GM19468 (cell line): ENCODE measurements around the gene SRGAP3.

ENCODE experiments used
- ATAC-seq: cut with Tn5 transposase; IDR thresholded peaks from one replicate; pipeline ENCODE4 v1.9.1; 2021; ENCODE audit warnings: mild to moderate bottlenecking, moderate library complexity, moderate number of reproducible peaks; ENCODE audit not compliant: unreplicated experiment; ENCODE audit errors: extremely low read depth

Gene SRGAP3

DNA sequence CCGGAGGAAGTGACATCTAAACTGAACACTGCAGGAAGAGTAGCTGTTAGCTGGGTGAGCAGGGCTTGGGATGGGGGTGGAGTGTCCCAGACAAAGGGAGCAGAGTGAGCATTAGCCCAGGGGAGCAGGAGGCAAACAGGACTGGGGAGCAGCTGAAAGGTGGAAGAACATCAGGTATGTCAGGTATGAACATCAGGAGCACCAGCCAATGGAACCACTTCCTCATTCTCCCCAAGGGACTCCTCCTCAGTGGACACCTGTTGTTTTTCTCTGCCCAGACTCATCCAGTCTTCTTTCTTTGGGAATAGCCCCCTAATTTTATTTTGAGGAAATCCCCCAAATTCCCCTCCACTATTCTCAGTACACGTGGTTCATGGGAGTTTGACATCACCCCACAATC, 178.5 kb downstream of the SRGAP3 start:
- no peak for ATAC-seq

DNA sequence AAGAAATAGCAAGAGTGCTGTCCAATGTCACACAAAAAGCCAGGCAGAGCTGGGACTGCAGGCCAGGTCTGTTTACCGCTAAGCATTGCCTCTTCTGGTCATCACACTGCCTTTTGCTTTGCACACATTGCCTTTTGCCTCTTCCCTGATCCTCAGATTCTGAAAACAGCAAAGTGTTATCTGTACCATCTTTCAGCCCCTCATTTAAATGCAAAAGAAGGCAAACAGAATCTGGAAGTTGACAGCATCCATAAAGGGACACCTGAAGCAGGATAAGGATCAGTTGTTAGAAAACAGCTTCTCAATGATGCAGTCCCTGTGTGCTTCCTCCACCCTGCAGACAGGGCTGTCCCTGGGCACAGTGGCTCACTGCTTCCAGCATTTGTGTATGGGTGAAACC, 179.5 kb downstream of the SRGAP3 start:
- no peak for ATAC-seq

DNA sequence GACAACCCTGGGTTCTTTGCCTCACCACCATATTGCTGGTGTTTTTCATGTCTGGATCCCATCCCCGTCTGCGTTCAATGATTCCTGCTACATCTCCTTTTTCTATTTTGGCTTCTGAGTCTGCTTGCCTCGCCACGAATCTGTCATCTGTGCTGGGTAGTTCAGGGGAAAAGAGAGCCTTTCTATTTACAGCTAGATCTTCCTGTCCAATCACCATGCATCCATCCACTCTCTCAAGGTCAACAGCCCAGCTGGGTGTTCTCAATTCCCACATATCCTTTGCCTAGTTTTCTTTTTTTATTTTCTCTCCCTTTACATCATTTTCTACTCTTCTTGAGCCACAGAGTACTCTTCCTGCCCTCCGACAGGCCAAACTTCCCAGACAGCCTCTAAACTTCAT, 181.4 kb downstream of the SRGAP3 start:
- ATAC-seq = no peak

DNA sequence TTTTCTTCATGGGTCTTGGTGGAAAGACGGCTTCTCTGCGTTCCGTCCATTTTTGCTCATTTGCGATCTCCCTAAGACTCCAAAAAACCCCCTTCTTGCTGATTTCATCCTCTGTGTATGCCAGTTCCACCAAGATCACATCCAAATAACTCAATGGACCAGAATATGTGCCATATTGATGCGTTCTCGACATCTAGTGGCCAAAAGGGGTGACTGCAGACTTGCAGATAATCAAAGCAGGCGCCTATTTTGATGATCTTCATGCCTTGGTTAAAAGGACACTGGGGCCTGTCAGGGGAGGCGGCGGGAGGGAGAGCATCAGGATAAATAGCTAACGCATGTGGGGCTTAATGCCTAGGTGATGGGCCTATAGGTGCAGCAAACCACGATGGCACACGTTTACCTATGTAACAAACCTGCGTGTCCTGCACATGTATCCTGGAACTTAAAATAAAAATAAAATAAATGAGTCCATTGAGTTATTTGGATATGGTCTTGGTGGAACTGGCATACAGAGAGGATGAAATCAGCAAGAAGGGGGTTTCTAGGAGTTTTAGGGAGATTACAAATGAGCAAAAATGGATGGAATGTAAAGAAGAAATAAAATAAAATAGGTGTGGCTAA, 182.0 kb downstream of the SRGAP3 start:
- ATAC-seq = no peak

DNA sequence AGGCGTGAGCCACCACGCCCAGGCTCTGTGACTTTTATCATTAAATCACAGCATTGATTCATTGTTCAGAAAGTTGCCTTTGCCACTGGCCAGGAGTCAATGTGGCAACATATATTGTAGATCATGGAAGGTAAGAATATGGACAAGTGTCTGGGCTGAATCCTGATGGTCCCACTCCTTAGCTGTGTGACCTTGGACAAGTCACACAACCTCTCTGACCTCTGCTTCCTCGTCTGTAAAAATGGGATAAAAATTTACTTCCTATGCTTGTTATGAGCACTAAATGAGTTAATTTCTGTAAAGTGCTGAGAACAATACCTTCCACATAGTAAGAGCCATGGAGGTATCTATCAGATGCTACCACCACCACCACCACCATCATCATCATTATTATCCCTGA, 182.7 kb downstream of the SRGAP3 start:
- ATAC-seq = no peak

DNA sequence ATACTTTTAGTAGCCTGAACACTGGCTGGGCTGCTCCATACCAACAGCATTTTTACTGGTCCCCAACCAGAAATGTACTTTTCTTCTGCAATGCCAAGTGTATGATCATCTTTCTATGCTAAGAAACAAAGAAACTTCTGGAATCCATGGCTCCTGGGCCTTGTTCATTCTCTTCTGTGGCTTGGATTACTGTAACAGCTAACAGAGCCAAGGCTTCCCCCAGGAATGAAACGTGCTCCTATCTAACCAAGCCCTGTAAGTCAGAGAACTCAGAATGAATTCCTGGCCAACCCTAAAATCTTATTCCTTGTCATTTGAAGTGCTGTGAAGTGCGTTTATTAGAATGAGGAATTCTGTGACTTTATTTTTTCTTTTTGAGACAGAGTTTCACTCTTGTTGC, 183.3 kb downstream of the SRGAP3 start:
- ATAC-seq = no peak

DNA sequence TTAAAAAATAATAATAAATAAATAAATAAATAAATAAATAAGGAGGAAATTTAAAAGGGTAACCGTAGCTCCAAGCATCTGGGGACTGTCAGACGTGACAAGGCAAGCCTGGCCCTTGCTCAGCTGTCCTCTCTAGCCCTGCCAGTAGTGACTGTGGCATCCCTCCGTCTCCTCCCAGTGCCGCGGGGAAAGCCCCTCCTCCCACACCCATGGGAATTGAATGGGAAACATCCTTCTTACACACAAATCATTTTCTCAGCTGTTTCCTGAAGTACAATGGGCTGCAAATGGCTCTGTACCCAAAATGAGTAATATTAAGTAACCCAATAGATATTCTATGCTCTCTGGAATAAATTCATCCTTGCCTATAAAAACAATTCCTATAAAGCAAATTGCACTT, 184.6 kb downstream of the SRGAP3 start:
- no peak for ATAC-seq

DNA sequence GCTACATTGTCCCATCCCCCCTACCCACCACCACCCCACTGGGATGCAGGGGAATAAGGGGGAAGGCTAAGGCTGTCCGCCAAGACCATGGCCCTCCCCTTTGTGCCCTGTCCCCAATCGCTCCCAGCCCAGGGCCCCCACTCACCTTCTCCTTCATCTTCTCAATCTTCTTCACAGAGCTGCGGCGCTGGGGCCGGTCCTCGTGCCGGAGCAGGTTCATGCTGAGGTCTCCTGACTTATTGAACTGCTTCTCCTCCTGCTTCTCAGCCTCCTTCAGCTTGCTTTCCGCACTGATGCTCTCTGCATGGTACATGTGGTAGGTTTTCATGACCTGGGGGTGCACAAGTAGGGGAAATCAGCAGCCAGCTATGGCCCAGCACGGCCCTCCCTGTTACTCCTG, 185.2 kb downstream of the SRGAP3 start:
- ATAC-seq = no peak

DNA sequence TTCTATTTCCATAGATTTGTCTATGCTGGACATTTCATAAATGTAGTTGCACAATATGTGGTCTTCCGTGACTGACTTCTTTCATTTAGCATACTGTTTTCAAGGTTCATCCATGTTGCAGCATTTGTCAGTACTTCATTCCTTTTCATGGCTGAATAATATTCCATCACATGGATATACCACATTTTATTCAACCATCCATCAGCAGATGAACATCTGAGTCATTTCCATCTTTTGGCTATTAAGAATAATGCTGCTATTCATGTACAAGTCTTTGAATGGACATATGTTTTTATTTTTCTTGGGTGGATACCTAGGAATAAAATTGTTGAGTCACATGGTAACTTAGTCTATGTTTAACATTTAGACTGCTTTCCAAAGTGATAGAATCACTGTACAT, 186.9 kb downstream of the SRGAP3 start:
- no peak for ATAC-seq

DNA sequence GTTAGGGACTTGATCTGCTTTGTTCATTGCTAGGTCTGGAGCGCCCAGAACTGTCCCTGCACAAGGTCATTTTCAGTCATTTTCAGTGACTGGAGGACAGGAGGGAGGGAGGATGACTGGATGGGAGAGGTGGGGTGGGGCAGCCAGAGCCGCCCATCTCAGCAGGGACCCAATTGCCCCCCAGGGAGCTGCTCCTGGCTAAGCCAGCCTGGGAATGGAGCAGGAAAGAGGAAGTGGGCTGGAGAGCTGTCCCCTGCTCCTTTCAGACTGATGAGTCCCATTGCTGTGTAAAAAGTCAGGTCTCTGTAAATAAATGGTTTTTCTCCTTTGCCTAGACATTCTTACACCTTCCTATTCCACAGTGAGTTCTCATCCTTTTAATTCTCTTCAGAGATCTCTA, 187.8 kb downstream of the SRGAP3 start:
- ATAC-seq = no peak

DNA sequence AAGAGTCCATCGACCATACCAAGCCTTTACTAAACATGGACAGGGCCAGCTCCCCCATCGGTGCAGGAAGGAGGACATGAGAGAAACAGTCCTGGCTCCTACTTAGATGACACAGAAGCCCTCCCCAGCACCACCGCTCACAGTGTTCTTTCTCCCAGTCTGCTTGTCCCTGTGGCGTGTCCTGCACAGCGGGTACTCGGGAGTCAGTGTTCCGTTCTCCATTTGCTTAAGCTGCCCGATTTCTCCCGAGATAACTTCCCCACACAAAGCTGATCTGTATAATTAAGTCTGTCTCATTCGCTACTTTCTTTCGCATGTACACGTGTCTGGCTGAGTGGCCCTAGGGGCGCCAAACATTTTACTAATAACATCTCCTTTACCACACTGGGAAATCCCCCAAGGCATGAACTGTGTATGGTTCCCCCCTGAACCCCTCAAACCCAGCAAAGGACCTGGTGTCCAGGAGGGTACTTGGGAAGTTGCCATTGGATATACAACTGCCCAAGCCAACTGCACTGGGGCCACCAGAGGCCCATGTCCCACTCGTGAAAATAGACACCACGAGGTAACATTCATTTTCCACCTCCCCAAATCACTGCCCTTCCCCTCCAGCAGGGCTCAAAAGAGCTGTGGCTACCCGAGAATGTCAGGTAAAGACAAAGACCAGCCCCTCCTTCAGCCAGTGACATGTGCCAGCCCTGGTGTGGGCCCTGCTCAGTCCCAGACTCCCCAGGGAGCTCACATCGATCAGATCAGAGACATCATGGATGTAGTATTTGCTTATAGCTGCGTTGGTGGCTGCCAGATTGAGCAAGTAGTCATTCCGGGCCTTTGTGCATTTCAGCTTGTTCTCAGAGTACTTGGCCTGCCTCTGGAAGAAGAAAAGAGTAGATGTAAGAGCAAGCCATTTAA, 189.7 kb downstream of the SRGAP3 start:
- no peak for ATAC-seq

DNA sequence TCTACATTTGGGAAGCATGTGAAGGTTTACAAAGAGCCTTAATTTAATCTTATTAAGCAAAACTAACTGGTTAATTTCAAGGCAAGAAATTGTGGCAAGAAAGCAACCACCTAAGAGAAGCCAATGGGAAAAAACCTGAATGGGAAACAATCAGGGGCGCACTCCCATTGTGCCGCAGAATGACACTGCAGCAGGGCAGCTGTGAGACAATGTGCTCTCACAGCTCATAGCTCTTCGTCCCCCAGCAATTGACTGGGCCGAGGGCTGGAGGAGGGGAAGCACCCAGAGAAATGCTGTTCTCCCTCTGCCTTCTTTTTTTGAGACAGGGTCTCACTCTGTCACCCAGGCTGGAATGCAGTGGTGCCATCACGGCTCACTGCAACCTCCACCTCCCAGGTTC, 192.9 kb downstream of the SRGAP3 start:
- ATAC-seq = no peak

DNA sequence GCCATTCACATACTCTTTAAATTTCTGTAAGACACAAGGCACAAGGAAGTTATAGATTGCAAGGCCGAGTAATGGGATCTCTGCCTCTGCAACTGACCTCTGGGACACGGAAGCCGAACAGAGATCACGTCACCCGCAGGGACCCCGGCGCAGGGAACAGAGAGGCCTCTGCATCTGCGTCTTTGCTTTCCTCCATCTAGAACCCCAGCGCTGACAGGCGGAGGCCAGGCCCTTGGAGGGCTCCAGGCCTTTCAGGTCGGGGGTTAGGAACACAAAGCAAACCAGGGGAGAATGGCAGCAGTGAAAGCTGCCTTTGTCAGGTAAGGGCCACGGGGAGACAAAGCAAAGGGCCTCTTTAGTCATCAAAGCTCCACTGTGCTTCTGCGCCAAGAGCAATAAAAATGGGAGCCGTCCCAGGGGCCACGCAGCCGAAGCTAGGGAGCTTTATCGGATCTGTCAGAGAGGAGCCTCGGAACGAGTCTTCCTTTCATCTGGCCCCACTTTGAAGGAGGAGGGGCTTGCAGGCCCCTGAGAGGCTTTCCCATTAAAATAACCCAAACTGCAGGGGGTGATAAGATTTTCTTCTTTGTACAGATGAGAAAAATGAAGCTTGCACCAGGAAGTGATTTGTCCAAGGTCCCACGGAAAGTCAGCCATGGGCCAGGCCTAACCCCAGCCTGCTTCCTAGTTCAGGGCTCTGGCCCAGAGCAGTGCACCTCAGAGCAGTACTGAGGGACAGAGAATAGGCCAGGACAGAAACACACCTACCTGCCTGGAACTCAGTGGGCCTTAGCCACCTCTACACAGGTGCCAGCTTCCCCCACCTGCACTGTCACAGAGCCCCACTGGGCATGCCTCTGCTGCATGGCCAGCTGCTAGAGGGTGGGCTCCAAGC, 201.7 kb downstream of the SRGAP3 start:
- ATAC-seq = no peak

DNA sequence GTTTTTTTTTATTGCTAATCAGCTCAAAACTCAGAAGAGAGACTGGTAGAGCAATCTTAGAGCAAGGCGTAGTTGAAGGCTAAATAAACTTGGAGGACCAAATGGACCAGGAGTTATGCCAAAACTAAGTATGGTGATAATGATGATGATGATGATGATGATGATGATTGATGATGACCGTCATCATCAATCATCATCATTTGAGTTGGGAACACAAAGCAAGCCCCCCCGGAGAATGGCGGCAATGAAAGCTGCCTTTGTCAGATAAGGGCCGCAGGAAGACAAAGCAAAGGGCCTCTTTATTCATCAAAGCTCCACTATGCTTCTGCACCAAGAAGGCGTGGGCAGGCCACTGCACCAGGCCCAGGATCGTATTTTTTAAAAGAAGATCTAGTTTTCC, 204.1 kb downstream of the SRGAP3 start:
- no peak for ATAC-seq

DNA sequence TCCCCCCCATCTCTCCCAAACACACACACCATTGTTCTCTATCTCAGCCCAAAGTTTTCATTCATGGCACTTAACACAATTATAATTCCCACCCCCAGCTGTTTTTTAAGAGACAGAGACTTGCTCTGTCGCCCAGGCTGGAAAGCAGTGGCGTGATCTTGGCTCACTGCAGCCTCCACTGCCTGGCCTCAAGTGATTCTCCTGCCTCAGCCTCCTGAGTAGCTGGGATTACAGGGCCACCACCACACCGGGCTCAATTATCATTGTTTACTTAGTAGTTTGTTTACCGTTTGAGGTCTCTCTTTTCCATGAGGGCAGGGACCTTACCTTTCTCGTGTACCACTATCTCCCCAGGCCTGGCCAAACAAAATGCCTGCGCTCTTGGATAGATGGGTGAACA, 206.4 kb downstream of the SRGAP3 start:
- no peak for ATAC-seq

DNA sequence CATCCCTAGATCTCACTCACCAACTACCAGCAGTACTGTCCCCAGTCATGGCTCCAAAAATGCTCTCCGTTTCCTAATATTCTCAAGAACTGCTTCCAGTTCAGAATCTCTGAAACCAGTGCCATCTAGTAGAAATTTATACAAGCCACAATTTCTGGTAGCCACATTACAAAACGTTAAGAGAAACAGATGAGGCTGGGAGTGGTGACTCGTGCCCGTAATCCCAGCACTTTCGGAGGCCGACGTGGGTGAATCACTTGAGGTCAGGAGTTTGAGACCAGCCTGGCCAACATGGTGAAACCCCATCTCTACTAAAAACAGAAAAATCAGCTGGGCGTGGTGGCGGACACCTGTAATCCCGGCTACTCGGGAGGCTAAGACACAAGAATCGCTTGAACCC, 207.8 kb downstream of the SRGAP3 start:
- ATAC-seq = no peak

DNA sequence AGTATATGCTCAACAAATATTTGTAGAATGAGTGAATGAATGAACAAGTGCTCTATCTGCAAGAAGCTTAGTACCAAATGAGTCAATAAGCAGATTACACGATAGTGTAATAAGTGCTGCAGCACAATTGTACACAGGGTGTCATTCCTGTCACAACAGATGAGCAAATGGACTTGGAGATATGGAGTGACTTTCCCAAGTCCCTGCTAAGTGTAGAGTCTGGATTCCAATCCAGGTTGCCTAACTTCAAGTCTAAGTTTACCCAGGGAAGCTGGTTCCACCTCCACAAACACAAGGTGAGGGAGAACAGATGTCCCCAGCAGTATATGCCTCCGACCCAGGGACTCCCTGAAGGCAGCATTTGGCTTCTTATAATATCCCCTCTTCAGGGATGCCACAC, 208.4 kb downstream of the SRGAP3 start:
- no peak for ATAC-seq

DNA sequence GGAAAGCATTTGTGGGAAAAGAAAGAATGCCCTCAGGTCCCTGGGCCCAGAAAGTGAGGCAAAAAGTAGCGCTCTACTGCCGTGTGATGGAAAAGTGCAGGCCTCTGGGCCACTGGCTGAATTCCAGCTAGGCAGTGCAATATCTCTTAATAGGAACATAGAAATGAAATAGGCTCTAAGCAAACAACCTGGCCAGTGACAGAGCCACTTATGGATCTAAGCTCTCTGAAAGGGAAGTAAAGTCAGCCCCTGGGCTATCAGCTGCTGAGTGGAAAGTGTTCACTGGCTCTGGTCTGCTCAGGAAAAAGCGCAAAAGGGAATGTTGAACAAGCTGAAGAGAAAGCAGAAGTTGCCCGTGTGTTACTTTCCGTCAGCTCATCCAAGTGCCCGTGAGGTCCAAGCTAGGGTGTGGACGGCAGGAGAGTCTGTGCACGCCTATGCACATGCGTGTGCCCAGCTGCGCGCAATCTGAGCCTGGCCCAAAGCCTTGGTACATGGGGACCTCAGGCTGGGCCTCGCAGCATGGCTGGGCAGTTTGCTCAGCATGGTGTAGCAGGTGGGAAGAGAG, 212.2 kb downstream of the SRGAP3 start:
- ATAC-seq = no peak

DNA sequence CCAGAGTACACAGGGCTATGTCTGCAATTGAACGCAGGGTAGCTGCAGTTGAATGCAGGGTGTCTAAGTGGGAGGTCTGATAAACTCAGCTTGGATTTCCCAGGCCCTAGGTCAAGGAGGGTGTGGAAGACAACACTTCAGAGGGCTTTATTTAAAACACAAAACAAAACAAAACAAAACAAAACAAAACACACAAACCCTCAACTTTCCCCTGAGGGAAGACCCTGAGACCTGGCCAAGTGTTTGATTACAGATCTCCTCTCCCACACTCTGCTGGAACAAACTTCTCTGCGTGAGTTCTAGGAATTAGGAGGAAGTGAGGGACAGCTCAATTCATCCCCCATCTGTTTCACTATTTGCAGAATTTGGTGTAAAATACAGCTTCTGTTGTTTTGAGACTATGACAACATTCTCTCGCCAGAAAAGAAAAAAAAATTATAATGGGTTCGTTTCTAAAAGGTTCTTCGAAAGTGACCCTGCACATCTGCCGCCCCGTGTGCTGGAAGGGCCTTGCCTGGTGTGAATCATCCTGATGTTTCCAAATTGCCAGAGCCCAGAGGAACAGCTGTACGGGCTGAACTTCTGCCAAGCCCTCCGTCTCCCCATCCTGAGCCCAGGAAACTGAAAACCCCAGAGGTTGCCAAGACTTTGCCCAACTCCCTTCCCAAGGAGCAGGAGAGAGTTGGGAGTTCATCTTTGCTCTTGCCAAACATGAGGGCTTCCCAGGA, 212.9 kb downstream of the SRGAP3 start:
- no peak for ATAC-seq

DNA sequence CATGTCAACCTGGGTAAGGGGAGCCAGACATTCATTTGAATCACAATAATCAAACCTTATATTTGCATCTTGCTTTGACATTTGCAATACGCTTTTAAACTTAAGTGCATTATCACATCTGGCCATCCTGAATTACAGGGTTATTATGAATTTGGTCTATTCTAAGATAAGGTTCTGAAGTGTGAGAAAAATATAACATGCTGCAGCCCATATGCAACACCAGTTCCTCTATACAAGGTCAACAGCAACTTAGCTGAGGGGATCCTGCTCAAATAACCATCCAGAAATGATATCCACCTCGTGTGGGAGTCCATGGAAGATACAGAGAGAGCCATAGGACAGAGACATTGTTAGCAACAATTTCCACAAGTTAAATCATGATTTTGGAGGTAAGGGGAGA, 213.5 kb downstream of the SRGAP3 start:
- no peak for ATAC-seq
